GM21390 (cell line): ENCODE measurements around the gene ENPEP.
"Not testable (repeated sequence)": the region's sequence is repeated elsewhere in the genome, so short reads cannot be mapped to it uniquely, and the experiment has no call there.

Experiments used
- ATAC-seq: cut with Tn5 transposase; IDR thresholded peaks from one replicate; pipeline ENCODE4 v1.9.1; 2021; ENCODE audit not compliant: unreplicated experiment

ENPEP gene

GRCh38 chr4:110516106-110516922, 40.4 kb downstream of the ENPEP start:
- peak; percentile 86 for ATAC-seq

GRCh38 chr4:110518889-110519490, 43.0 kb downstream of the ENPEP start:
- no peak for ATAC-seq

- no peak for ATAC-seq
Observed at GRCh38 chr4:110520886-110521285, 44.9 kb downstream of the ENPEP start.

- no peak for ATAC-seq
Observed at GRCh38 chr4:110526589-110526988, 50.6 kb downstream of the ENPEP start.

- ATAC-seq = no peak
Observed at GRCh38 chr4:110527156-110527555, 51.2 kb downstream of the ENPEP start.

- no peak for ATAC-seq
Observed at GRCh38 chr4:110532901-110533589, 57.1 kb downstream of the ENPEP start.

- no peak for ATAC-seq
Observed at GRCh38 chr4:110533590-110533910, 57.6 kb downstream of the ENPEP start.

GRCh38 chr4:110533940-110534339, 58.0 kb downstream of the ENPEP start:
- ATAC-seq = no peak

- no peak for ATAC-seq
Observed at GRCh38 chr4:110540581-110540980, 64.6 kb downstream of the ENPEP start.

- ATAC-seq = no peak
Observed at GRCh38 chr4:110540982-110541451, 65.1 kb downstream of the ENPEP start.

- ATAC-seq = no peak
Observed at GRCh38 chr4:110543577-110543976, 67.6 kb downstream of the ENPEP start.

GRCh38 chr4:110544594-110544993, 68.6 kb downstream of the ENPEP start:
- ATAC-seq = peak; percentile 67

- no peak for ATAC-seq
Observed at GRCh38 chr4:110550260-110550659, 74.3 kb downstream of the ENPEP start.

- ATAC-seq = no peak
Observed at GRCh38 chr4:110553197-110553596, 77.2 kb downstream of the ENPEP start.

- no peak for ATAC-seq
Observed at GRCh38 chr4:110567214-110567613, 91.3 kb downstream of the ENPEP start.

- not testable (repeated sequence) for ATAC-seq
Observed at GRCh38 chr4:110576696-110577095, 100.7 kb downstream of the ENPEP start.

- no peak for ATAC-seq
Observed at GRCh38 chr4:110586131-110586850, 110.3 kb downstream of the ENPEP start.

GRCh38 chr4:110587666-110588285, 111.8 kb downstream of the ENPEP start:
- ATAC-seq = no peak

- no peak for ATAC-seq
Observed at GRCh38 chr4:110589297-110589696, 113.3 kb downstream of the ENPEP start.

- ATAC-seq = no peak
Observed at GRCh38 chr4:110595583-110595982, 119.6 kb downstream of the ENPEP start.

- ATAC-seq = no peak
Observed at GRCh38 chr4:110596431-110596830, 120.5 kb downstream of the ENPEP start.
